ENCODE data around the gene NFYC.

The NFYC gene

GRCh38 chr1:40736085-40736531 is 44.6 kb downstream of the NFYC start:
- TF ChIP-seq CTCF (conservative IDR thresholded peaks at IDR 0.05; ENCODE audit: low read depth, low read length), result no peak
- no peak overlapping the region for H3K4me2 ChIP-seq
- no peak overlapping the region for H2AFZ ChIP-seq (ENCODE audit: low read depth)
- 0 out of 2 replicates have a peak, but pooled peaks cover 7% of the 10 kb centered on the region for H4K20me1 ChIP-seq (ENCODE audit: insufficient read depth)
- H3K27ac ChIP-seq, result no peak overlapping the region
- no peaks in the 10 kb centered on the region for H3K27me3 ChIP-seq (ENCODE audit: insufficient read depth, low read depth)
- H3K4me1 ChIP-seq (ENCODE audit: low read depth, poor library complexity, severe bottlenecking), result no peaks in the 10 kb centered on the region
- no peak overlapping the region for H3K4me3 ChIP-seq (IDR thresholded peaks at IDR 0.05; ENCODE audit: insufficient read depth, low read depth, low read length)
- H3K79me2 ChIP-seq (ENCODE audit: insufficient read depth, low read depth), result peaks cover 4% of the 10 kb centered on the region; the same call in 1 of the 2 replicates
- no peaks in the 10 kb centered on the region for H3K36me3 ChIP-seq (ENCODE audit: insufficient read depth)
- H3K9ac ChIP-seq, result no peak overlapping the region

- Histone ChIP-seq H3K4me3 (IDR thresholded peaks at IDR 0.05; ENCODE audit: insufficient read depth, low read depth, low read length) (no peak overlapping the region), H3K9ac (no peak overlapping the region), H3K79me2 (ENCODE audit: insufficient read depth, low read depth) (peaks cover 4% of the 10 kb centered on the region; the same call in 1 of the 2 replicates), H2AFZ (ENCODE audit: low read depth) (no peak overlapping the region), H3K36me3 (ENCODE audit: insufficient read depth) (no peaks in the 10 kb centered on the region), H3K4me2 (no peak overlapping the region), H3K27me3 (ENCODE audit: insufficient read depth, low read depth) (no peaks in the 10 kb centered on the region), H3K27ac (no peak overlapping the region), H3K4me1 (ENCODE audit: low read depth, poor library complexity, severe bottlenecking) (no peaks in the 10 kb centered on the region), H4K20me1 (ENCODE audit: insufficient read depth) (no peaks in the 10 kb centered on the region)
- no peak for TF ChIP-seq CTCF (conservative IDR thresholded peaks at IDR 0.05; ENCODE audit: low read depth, low read length)
Measured at GRCh38 chr1:40738831-40739230, 47.3 kb downstream of the NFYC start.

GRCh38 chr1:40739455-40740008 is 48.0 kb downstream of the NFYC start:
- H3K9ac ChIP-seq, result no peak overlapping the region
- no peaks in the 10 kb centered on the region for H3K27me3 ChIP-seq (ENCODE audit: insufficient read depth, low read depth)
- H3K36me3 ChIP-seq (ENCODE audit: insufficient read depth), result no peaks in the 10 kb centered on the region
- H2AFZ ChIP-seq (ENCODE audit: low read depth), result no peak overlapping the region
- H4K20me1 ChIP-seq (ENCODE audit: insufficient read depth), result no peaks in the 10 kb centered on the region
- H3K4me1 ChIP-seq (ENCODE audit: low read depth, poor library complexity, severe bottlenecking), result no peaks in the 10 kb centered on the region
- H3K27ac ChIP-seq, result no peak overlapping the region
- H3K79me2 ChIP-seq (ENCODE audit: insufficient read depth, low read depth), result peaks cover 4% of the 10 kb centered on the region; the same call in 1 of the 2 replicates
- no peak overlapping the region for H3K4me2 ChIP-seq
- H3K4me3 ChIP-seq (IDR thresholded peaks at IDR 0.05; ENCODE audit: insufficient read depth, low read depth, low read length), result no peak overlapping the region
- no peak for TF ChIP-seq CTCF (conservative IDR thresholded peaks at IDR 0.05; ENCODE audit: low read depth, low read length)

GRCh38 chr1:40740039-40740996 is 48.8 kb downstream of the NFYC start:
- Histone ChIP-seq H3K9ac (no peak overlapping the region), H2AFZ (ENCODE audit: low read depth) (no peak overlapping the region), H3K79me2 (ENCODE audit: insufficient read depth, low read depth) (no peaks in the 10 kb centered on the region; the same call in 1 of the 2 replicates), H3K4me3 (IDR thresholded peaks at IDR 0.05; ENCODE audit: insufficient read depth, low read depth, low read length) (no peak overlapping the region), H3K27me3 (ENCODE audit: insufficient read depth, low read depth) (no peaks in the 10 kb centered on the region), H3K4me1 (ENCODE audit: low read depth, poor library complexity, severe bottlenecking) (no peaks in the 10 kb centered on the region), H3K27ac (no peak overlapping the region), H3K36me3 (ENCODE audit: insufficient read depth) (no peaks in the 10 kb centered on the region), H4K20me1 (ENCODE audit: insufficient read depth) (no peaks in the 10 kb centered on the region), H3K4me2 (no peak overlapping the region)
- no peak for TF ChIP-seq CTCF (conservative IDR thresholded peaks at IDR 0.05; ENCODE audit: low read depth, low read length)

Measured in KMS-11 (cell line).